Right ventricle myocardium superior (tissue), 1 donor: ENCODE measurements around the gene DNM1. TPM values are rescaled to one million over a fixed set of nuclear protein-coding genes. Genes with fewer than 3 reads are reported as not detected.
A peak's percentile ranks its signal among the peaks of the same experiment; 100 is the strongest.

Experiments used
- ATAC-seq: fragments of 200-7000 bp; cut with Tn5 transposase; one replicate; pipeline ENCODE4 v1.9.1; 2020; ENCODE audit warnings: mild to moderate bottlenecking; ENCODE audit not compliant: poor library complexity
- DNase-seq: peaks from one replicate; pipeline ENCODE4 v3.0.0-alpha.2; 2020
- intact Hi-C: fragments of 100-400 bp; cut with DNase I; formaldehyde crosslinking; loops from one replicate; pipeline ENCODE4 v1.11.2; 2022
- microRNA-seq: library from miRNA; unstranded; fragments of <30 nt; microRNA quantifications from one replicate; pipeline ENCODE4 v1.2.0, GENCODE V29; 2020
- total RNA-seq: library from RNA; stranded (reverse); fragmentation: NEBNext Ultra II Directional; extraction: Animal tissue kit (Norgen Biotek cat#: 25700); gene quantifications from one replicate; pipeline ENCODE4 v1.2.1, GENCODE V29; 2021
- donor health status: DM: no; HTN: yes; CAD: no; lungs with severe emphysema.

Gene DNM1
- total RNA-seq, 1 donor from 2014 or later = 7.0 TPM

DNA sequence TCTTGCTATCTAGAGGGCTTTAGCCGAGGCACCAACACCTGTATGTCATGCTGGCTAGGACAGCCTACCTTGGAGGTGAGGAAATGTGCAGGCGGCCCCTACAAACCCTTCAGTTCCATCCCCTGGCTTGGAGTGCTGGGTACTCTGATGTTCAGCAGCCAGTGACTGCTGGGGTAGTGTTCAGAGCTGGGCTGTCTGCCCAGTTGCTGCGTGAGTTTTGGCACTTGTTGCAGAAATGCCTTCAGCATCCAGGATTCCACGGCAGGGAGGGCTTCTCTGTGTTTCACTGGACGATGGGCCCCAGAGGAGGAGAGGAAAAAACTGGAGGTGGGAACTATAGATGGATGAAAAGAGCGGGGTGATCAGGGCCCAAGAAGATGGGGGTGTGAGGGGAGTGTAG, 83.3 kb downstream of the DNM1 start:
- intact Hi-C loops = no loop called here
- peak; percentile 87 for ATAC-seq

DNA sequence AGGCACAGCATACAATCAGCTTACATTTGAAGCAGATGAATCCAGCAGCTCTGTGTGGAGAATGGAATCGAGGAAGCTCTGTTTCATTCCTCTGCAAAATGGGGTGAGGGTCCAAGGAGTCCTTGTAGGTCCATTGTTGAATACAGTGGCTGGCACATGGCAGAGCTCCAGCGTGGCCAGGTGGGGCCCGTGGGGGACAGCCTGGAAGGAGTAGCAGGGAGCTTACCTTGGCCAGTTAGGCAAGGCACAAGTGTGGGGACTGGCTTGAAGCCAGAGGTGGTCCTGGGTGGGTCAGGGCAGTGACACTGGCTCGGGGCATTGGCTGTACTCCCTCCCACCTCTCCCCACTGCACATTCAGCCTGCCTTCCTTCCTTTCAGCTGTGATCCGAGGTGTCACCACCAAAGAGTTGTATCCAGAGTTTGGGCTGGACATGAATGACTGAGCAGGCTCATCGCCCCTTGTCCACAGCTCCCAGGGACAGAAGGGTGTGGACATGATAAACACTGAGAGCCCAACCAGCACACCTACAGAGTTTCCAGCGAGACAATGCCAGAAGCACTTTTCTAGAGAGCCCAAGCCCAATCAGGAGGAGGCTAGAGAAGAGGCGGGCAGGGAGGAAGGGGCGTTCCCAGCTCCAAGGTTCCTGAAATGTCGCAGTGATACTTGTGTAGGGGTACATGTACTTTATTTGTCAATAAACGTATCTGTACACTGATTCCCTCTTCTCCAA, 85.3 kb downstream of the DNM1 start:
- ATAC-seq = no peak
- intact Hi-C loops = no loop called here
- DNase-seq = no peak

More for the DNA sequence above, 83.3 kb downstream of the DNM1 start:
- peak; percentile 70 for DNase-seq

DNA sequence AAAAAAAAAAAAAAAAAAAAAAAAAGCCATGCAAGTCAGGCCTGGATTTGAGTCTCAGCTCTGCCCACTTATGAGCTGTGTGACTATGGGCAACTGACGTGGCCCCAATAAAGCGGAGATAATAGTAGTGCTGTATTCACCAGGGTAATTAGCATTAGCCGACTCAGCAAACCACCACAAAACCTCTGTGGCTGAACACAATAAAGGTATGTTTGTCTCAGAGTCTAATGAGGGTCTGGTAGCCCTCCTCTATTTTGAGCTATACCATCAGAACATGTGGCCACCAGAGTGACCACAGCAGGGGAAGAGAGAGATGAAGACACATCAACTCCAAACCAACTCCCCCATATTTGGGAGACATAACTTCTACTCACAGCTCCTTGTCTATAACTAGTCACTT, 88.8 kb downstream of the DNM1 start:
- no peak for ATAC-seq
- DNase-seq = no peak
- intact Hi-C loops = no loop called here

- ATAC-seq = no peak
- intact Hi-C loops = no loop called here
- DNase-seq = no peak
Measured at GRCh38 chr9:128293091-128293490, 89.9 kb downstream of the DNM1 start.

- ATAC-seq = no peak
- intact Hi-C loops = loop anchor here (2.0 kb wide), 1 partner anchor 47 kb away; the partner anchor contains the start of gene SLC27A4
- DNase-seq = no peak
Measured at GRCh38 chr9:128294142-128294541, 91.0 kb downstream of the DNM1 start.

- intact Hi-C loops = no loop called here
- ATAC-seq (no peak), DNase-seq (no peak)
Measured at GRCh38 chr9:128296340-128297220, 93.4 kb downstream of the DNM1 start.

GRCh38 chr9:128297221-128297773, 94.1 kb downstream of the DNM1 start:
- DNase-seq = no peak
- no peak for ATAC-seq
- intact Hi-C loops = no loop called here

DNA sequence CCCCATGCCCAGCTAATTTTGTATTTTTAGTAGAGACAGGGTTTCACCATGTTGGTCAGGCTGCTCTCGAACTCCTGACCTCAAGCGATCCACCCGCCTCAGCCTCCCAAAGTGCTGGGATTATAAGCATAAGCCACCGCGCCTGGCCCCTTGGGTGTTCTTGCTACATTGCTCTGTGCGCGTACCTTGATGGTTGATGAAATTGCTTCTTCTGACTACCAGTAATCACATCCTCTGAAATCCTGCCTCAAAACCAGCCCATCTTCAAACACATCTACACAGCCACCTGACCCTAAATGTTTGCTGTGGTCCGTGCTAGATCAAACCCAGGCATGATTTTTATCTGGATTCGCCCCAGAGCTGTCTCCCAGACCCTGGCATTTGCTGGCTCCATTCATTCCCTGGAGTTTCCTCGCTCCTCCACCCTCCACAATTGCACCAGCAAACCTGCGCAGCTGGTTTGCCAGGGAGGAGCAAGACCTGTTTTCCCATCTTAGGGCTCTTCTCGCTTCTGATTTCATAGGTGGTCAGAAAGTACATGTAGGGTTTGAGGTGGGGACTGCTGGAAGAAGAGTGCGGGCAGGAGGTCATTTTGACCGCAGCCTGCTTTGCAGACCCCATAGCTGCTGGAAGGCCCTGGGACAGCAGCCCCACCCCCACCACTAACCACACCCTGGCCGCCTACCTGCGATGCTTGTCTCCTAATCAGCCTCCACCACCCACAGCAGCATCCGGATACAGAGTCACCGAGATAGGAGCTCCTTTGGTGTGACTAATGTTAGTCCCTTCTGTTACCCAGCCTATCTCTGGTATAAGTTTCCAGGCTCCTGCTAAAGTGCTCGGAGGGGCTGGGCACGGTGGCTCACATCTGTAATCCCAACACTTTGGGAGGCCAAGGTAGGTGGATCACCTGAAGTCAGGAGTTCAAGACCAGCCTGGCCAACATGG, 95.6 kb downstream of the DNM1 start:
- ATAC-seq (no peak), DNase-seq (no peak)
- intact Hi-C loops = no loop called here

GRCh38 chr9:128304136-128304970, 101.2 kb downstream of the DNM1 start:
- DNase-seq (no peak), ATAC-seq (peak; percentile 44)
- intact Hi-C loops = no loop called here

Small RNA genes lying within 50 kb of the gene (microRNA-seq; reads per million reads assigned to microRNA genes)
- gene MIR199B = 3,273 reads per million, percentile 90 among the genes with 10 or more reads in this experiment
- not detected for gene MIR3154

Other genes with a start within 250 kb of the DNM1 start
- gene EEIG1, start 222.4 kb upstream of the DNM1 start, total RNA-seq = 21.8 TPM
- 4.5 TPM for gene NAIF1, start 136.1 kb upstream of the DNM1 start, total RNA-seq
- gene SLC25A25, start 135.1 kb upstream of the DNM1 start, total RNA-seq = 5.0 TPM
- gene PTGES2, start 75.7 kb upstream of the DNM1 start, total RNA-seq = 155 TPM
- gene LCN2, start 53.9 kb upstream of the DNM1 start, total RNA-seq = not detected
- 31.3 TPM for gene BBLN, start 43.1 kb upstream of the DNM1 start, total RNA-seq
- gene CIZ1, start 11.8 kb upstream of the DNM1 start, total RNA-seq = 75.3 TPM
- gene GOLGA2, start 72.6 kb downstream of the DNM1 start, total RNA-seq = 77.7 TPM
- 16.3 TPM for gene SWI5, start 72.9 kb downstream of the DNM1 start, total RNA-seq
- 35.5 TPM for gene TRUB2, start 119.1 kb downstream of the DNM1 start, total RNA-seq
- 29.5 TPM for gene COQ4, start 119.5 kb downstream of the DNM1 start, total RNA-seq
- 19.0 TPM for gene SLC27A4, start 137.1 kb downstream of the DNM1 start, total RNA-seq
- 56.9 TPM for gene URM1, start 168.0 kb downstream of the DNM1 start, total RNA-seq
- 7.2 TPM for gene CERCAM, start 217.5 kb downstream of the DNM1 start, total RNA-seq